Esophagus muscularis mucosa (tissue), 4 donors: ENCODE measurements around the gene SLC23A2. TPM values are rescaled to one million over a fixed set of nuclear protein-coding genes. Genes with fewer than 3 reads are reported as not detected.

Experiments used
- DNase-seq: peaks from one replicate; pipeline ENCODE4 v3.0.0-alpha.2; 2017; ENCODE audit errors: extremely low spot score
- H3K27ac ChIP-seq, 4 donors: fragments of 200-600 bp; sonication (generic); replicated peaks in 1 of 4; 1 replicate in 3 of 4; 2 replicates in 1 of 4; pipeline ENCODE4 v1.5.1; 2016 to 2019; ENCODE audit warnings: mild to moderate bottlenecking in 1 of 4
- H3K27me3 ChIP-seq, 4 donors: fragments of 200-600 bp; sonication (generic); one replicate each; pipeline versions ENCODE4 v1.5.1 to v1.6.0; 2016 to 2019
- H3K36me3 ChIP-seq, 4 donors: fragments of 200-600 bp; sonication (generic); one replicate each; pipeline ENCODE4 v1.5.1; 2016 to 2019
- H3K4me1 ChIP-seq, 4 donors: fragments of 200-600 bp; sonication (generic); one replicate each; pipeline ENCODE4 v1.5.1; 2016 to 2019
- H3K4me3 ChIP-seq, 4 donors: fragments of 200-600 bp; sonication (generic); 1 replicate in 2 of 4; 2 replicates in 2 of 4; pipeline ENCODE4 v1.5.1; 2016 to 2019; ENCODE audit warnings: mild to moderate bottlenecking in 4 of 4, moderate library complexity in 1 of 4
- H3K9me3 ChIP-seq, 4 donors: fragments of 200-600 bp; sonication (generic); 1 replicate in 3 of 4; 2 replicates in 1 of 4; pipeline ENCODE4 v1.5.1; 2016 to 2019
- EP300 ChIP-seq: sonication (generic); formaldehyde crosslinking; IDR thresholded peaks from one replicate; pipeline ENCODE4 v1.6.1; 2017; ENCODE audit warnings: antibody characterized with exemption
- POLR2A ChIP-seq: fragments of 450-650 bp; IDR thresholded peaks from one replicate; pipeline ENCODE4 v1.6.1; 2017; ENCODE audit warnings: antibody characterized with exemption, moderate library complexity, mild to moderate bottlenecking, low read depth
- POLR2AphosphoS5 ChIP-seq, 2 donors: sonication (generic); formaldehyde crosslinking; IDR thresholded peaks; one replicate each; pipeline ENCODE4 v1.6.1; 2017; ENCODE audit warnings: antibody characterized with exemption in 2 of 2
- WGBS: methylation state at CpG from one replicate; pipeline ENCODE4 v1.1.5; 2018; 5-methylcytosine and 5-hydroxymethylcytosine counted together
- intact Hi-C: fragments of 100-400 bp; cut with DNase I; formaldehyde crosslinking; loops from one replicate; pipeline ENCODE4 v1.15.1; 2023
- total RNA-seq, 4 donors: library from RNA; depleted of rRNA; stranded (reverse); fragments of >200 nt; gene quantifications; one replicate each; pipeline versions ENCODE4 v1.1.0 to v1.2.1, GENCODE V29; 2016
- TF ChIP-seq, protein P1 (sequence below), 3 experiments: fragments of 200-600 bp in 2 of 3; fragments of 450-650 bp in 1 of 3; sonication (generic) in 2 of 3; IDR thresholded peaks; one replicate each; pipeline ENCODE4 v1.5.1; 2017 to 2019; ENCODE audit warnings: antibody characterized with exemption in 3 of 3, mild to moderate bottlenecking in 2 of 3, moderate library complexity in 1 of 3

The SLC23A2 gene
- total RNA-seq, 4 donors from 2014 or later = 8.7 to 16.0 (median 12.2) TPM

DNA sequence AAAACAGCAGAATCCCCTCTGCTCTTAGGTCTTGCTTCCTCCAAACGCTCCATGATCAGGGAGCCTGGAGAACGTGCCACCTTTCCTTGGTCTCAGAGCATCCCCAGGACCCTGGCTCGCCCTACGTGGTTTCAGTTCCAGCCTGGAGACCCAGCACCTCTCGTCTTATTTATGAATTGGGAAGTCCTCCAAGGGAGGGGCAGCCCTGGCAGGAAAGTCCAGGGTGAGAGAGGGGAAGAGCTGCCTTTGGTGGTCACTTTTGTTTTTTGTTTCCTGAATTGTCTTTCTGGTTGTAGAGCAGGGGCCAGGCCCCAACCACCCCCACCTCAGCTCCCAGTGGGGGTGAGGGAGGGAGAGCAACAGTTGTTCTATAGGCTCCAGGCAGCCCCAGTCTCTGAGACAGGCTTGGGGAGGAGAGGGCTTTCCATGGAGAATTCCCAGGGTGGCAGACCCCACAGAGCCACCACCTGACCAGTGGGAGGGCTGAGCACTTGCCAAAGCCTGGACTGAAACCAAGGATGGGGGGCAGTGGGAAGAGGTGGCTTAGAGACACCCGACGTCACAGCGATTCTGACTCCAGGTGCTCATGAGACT lies 190.8 kb downstream of the SLC23A2 start:
- peak overlapping the region; percentile 15 to 40 (median 37) for H3K27ac ChIP-seq
- H3K4me1 ChIP-seq = peaks cover 18 to 81% (median 74%) of the 10 kb centered on the region in 4 donors
- no peaks in the 10 kb centered on the region for H3K9me3 ChIP-seq
- 76% methylated on average over 8 of the region's 8 CpGs for WGBS
- peaks cover 0 to 9% (median under 1%) of the 10 kb centered on the region in 4 donors for H3K36me3 ChIP-seq
- DNase-seq = no peak
- TF ChIP-seq, protein P1, sequence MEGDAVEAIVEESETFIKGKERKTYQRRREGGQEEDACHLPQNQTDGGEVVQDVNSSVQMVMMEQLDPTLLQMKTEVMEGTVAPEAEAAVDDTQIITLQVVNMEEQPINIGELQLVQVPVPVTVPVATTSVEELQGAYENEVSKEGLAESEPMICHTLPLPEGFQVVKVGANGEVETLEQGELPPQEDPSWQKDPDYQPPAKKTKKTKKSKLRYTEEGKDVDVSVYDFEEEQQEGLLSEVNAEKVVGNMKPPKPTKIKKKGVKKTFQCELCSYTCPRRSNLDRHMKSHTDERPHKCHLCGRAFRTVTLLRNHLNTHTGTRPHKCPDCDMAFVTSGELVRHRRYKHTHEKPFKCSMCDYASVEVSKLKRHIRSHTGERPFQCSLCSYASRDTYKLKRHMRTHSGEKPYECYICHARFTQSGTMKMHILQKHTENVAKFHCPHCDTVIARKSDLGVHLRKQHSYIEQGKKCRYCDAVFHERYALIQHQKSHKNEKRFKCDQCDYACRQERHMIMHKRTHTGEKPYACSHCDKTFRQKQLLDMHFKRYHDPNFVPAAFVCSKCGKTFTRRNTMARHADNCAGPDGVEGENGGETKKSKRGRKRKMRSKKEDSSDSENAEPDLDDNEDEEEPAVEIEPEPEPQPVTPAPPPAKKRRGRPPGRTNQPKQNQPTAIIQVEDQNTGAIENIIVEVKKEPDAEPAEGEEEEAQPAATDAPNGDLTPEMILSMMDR (IDR thresholded peaks at IDR 0.05) = no peak
- TF ChIP-seq EP300 (no peak), POLR2A (no peak), POLR2AphosphoS5 (IDR thresholded peaks at IDR 0.05) (no peak)
- no peaks in the 10 kb centered on the region for H3K27me3 ChIP-seq
- intact Hi-C loops = no loop called here
- H3K4me3 ChIP-seq = no peak overlapping the region

DNA sequence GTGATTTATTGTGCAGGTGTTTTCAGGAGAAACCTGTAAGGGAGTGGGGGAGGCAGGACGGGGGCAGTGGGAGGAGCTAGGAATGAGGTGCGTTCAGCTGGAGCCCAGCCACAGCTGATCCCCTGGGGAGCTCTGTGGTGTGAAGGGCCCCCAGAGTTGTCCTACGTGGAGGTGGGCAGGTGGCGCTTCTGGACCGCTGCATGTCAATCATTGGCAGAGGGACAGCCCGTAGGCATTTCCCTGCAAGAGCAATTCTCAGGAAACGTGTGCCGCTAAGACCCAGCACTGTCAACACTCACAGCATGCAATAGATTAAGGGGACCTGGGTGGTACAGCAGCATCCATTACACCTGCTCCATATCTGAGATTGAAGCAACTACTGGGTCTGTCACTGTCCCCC lies 191.6 kb downstream of the SLC23A2 start:
- peaks cover 0 to 12% (median 1%) of the 10 kb centered on the region in 4 donors for H3K36me3 ChIP-seq
- no peak for DNase-seq
- TF ChIP-seq EP300 (no peak), POLR2AphosphoS5 (IDR thresholded peaks at IDR 0.05) (no peak), POLR2A (no peak)
- TF ChIP-seq, protein P1 (IDR thresholded peaks at IDR 0.05) = no peak
- H3K4me1 ChIP-seq = peaks cover 18 to 74% (median 69%) of the 10 kb centered on the region in 4 donors
- H3K4me3 ChIP-seq = no peak overlapping the region
- H3K9me3 ChIP-seq = no peaks in the 10 kb centered on the region
- intact Hi-C loops = no loop called here
- no peaks in the 10 kb centered on the region for H3K27me3 ChIP-seq
- WGBS = 74% methylated on average over 6 of the region's 8 CpGs
- H3K27ac ChIP-seq = peak overlapping the region in 2 of 4 donors; percentile 9 to 47

GRCh38 chr20:4808872-4809271 lies 192.4 kb downstream of the SLC23A2 start:
- Histone ChIP-seq H3K36me3 (peaks cover 0 to 12% (median 1%) of the 10 kb centered on the region in 4 donors), H3K27ac (peak overlapping the region in 2 of 4 donors; percentile 9 to 47), H3K4me3 (no peak overlapping the region), H3K27me3 (no peaks in the 10 kb centered on the region), H3K4me1 (peaks cover 12 to 65% (median 60%) of the 10 kb centered on the region in 4 donors), H3K9me3 (no peaks in the 10 kb centered on the region)
- intact Hi-C loops = no loop called here
- 56% methylated on average over 1 of the region's 1 CpG for WGBS
- TF ChIP-seq POLR2AphosphoS5 (IDR thresholded peaks at IDR 0.05) (no peak), EP300 (no peak), POLR2A (no peak)
- TF ChIP-seq, protein P1 (IDR thresholded peaks at IDR 0.05) = no peak
- no peak for DNase-seq

DNA sequence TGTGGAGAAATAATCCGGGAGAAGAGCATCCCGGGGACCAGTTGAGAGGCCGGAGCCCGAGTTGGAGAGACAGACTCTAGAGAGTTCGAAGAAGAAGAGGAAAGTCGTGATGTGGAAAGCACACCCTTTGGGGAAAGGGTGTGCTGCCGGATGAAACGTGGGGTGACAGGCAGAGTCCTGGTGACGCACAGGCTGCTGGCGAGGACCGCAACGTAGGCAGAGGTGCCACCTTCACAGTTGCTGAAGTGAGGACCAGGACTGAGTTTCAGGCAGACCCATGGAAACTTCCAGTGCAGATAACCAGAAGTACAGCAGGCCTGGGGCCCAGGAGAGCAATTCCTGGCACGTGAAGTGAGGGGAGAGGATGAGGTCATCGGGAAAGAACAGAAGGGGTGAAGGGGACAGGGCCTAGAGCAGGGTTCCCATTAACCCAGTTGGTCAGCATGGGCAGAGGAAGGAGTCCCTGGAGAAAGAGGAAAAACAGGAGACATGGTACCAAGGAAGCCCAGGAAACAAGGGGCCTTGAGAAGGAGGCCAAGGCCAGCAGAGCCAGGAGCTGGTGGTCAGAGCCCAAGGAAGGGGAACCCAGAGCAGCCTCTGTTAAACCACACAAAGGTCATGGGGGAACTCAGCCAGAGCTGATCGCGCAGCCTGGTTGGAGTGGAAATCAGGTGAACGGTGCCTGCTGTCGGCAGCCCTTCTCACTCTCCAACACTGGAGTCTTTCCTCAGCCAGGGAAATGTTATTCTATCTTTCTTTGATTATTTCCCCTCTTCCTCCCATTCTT lies 195.5 kb downstream of the SLC23A2 start:
- H3K4me3 ChIP-seq = no peak overlapping the region
- DNase-seq = no peak
- peaks cover 5 to 49% (median 41%) of the 10 kb centered on the region in 4 donors for H3K4me1 ChIP-seq
- H3K27ac ChIP-seq = peak overlapping the region in 1 of 4 donors; percentile 12
- peaks cover 0 to 25% (median 3%) of the 10 kb centered on the region in 4 donors for H3K36me3 ChIP-seq
- TF ChIP-seq EP300 = no peak
- TF ChIP-seq POLR2A = no peak
- TF ChIP-seq, protein P1 (IDR thresholded peaks at IDR 0.05) = no peak
- no peak for TF ChIP-seq POLR2AphosphoS5 (IDR thresholded peaks at IDR 0.05)
- H3K9me3 ChIP-seq = no peaks in the 10 kb centered on the region
- WGBS = 77% methylated on average over 18 of the region's 18 CpGs
- H3K27me3 ChIP-seq = no peaks in the 10 kb centered on the region
- intact Hi-C loops = no loop called here
